Neural progenitor cell (in vitro differentiated cells): Measurements from ENCODE around the gene EGFLAM.

Experiments
- CTCF ChIP-seq: fragments of 200-600 bp; sonication (generic); IDR thresholded peaks from 2 replicates; pipeline ENCODE4 v1.5.1; 2017; ENCODE audit warnings: antibody characterized with exemption, mild to moderate bottlenecking
- EZH2 ChIP-seq: fragments of 200-600 bp; sonication (generic); IDR thresholded peaks from 2 replicates; pipeline ENCODE4 v1.6.1; 2017; ENCODE audit warnings: antibody characterized with exemption, mild to moderate bottlenecking, moderate library complexity
- EZH2phosphoT487 ChIP-seq: fragments of 200-600 bp; sonication (generic); IDR thresholded peaks from 2 replicates; pipeline ENCODE4 v1.6.1; 2017; ENCODE audit warnings: antibody characterized with exemption

DNA sequence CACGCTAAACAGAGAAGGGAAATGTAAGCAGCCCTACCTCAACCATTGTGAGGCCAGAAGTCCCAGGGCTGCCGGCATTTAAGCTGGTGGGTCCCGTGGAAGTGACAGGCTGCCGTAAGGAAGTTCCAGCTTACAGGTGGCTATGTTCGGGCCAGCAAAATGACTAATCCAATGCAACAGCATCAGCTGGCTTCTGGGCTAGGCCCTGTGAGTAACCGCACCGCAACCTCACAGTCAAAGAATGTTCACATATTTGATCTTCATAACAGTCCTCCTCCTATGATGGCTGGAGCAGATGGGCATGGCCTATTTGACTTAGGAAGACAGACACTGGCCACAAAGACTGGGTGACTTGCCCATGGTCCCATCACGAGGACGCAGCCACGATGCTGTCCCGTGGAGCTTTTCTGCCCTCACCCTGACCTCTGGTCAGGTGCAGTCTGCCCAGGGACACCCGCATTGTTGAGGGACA lies 209.9 kb downstream of the EGFLAM start:
- TF ChIP-seq EZH2 (no peak), CTCF (no peak), EZH2phosphoT487 (no peak)
